Neural crest cell (in vitro differentiated cells): Measurements from ENCODE around the gene ENDOV. TPM values are rescaled to one million over a fixed set of nuclear protein-coding genes. Genes with fewer than 3 reads are reported as not detected.
A peak's percentile ranks its signal among the peaks of the same experiment; 100 is the strongest.

Experiments used
- DNase-seq: peaks from one replicate; pipeline ENCODE4 v3.0.0; 2021; ENCODE audit warnings: low read depth, mixed read lengths, low spot score
- H3K27ac Mint-ChIP-seq: one replicate; pipeline ENCODE4 v1.8.0; 2021; ENCODE audit warnings: mild to moderate bottlenecking, mixed read lengths; ENCODE audit not compliant: unreplicated experiment
- H3K27me3 Mint-ChIP-seq: 2 replicates; pipeline ENCODE4 v1.8.0; 2021; ENCODE audit warnings: low read depth, mild to moderate bottlenecking, mixed read lengths
- H3K36me3 Mint-ChIP-seq: 2 replicates; pipeline ENCODE4 v1.8.0; 2021; ENCODE audit warnings: low read depth, mild to moderate bottlenecking, mixed read lengths
- H3K4me1 Mint-ChIP-seq: 2 replicates; pipeline ENCODE4 v1.8.0; 2021; ENCODE audit warnings: mixed read lengths
- H3K4me3 Mint-ChIP-seq: one replicate; pipeline ENCODE4 v1.8.0; 2021; ENCODE audit warnings: mild to moderate bottlenecking, mixed read lengths
- H3K9me3 Mint-ChIP-seq: 2 replicates; pipeline ENCODE4 v1.8.0; 2021; ENCODE audit warnings: mixed read lengths
- total RNA-seq: library from RNA; stranded (reverse); gene quantifications from 2 replicates; pipeline ENCODE4 v1.2.1, GENCODE V29; 2021
- TF ChIP-seq, protein P1 (sequence below): fragments of 200-600 bp; sonication (generic); conservative IDR thresholded peaks from 2 replicates; pipeline ENCODE4 v1.5.0; 2021; ENCODE audit warnings: antibody characterized with exemption, mild to moderate bottlenecking

ENDOV gene
- total RNA-seq, 1 donor from 2014 or later = 38.0 TPM

GRCh38 chr17:80438806-80439205 lies 23.8 kb downstream of the ENDOV start:
- Mint-ChIP-seq H3K27me3 (peaks cover 27% of the 10 kb centered on the region), H3K4me3 (no peak overlapping the region), H3K36me3 (no peaks in the 10 kb centered on the region), H3K9me3 (no peaks in the 10 kb centered on the region), H3K27ac (no peak overlapping the region), H3K4me1 (no peaks in the 10 kb centered on the region)
- DNase-seq = no peak
- TF ChIP-seq, protein P1, sequence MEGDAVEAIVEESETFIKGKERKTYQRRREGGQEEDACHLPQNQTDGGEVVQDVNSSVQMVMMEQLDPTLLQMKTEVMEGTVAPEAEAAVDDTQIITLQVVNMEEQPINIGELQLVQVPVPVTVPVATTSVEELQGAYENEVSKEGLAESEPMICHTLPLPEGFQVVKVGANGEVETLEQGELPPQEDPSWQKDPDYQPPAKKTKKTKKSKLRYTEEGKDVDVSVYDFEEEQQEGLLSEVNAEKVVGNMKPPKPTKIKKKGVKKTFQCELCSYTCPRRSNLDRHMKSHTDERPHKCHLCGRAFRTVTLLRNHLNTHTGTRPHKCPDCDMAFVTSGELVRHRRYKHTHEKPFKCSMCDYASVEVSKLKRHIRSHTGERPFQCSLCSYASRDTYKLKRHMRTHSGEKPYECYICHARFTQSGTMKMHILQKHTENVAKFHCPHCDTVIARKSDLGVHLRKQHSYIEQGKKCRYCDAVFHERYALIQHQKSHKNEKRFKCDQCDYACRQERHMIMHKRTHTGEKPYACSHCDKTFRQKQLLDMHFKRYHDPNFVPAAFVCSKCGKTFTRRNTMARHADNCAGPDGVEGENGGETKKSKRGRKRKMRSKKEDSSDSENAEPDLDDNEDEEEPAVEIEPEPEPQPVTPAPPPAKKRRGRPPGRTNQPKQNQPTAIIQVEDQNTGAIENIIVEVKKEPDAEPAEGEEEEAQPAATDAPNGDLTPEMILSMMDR = no peak

- DNase-seq = no peak
- H3K9me3 Mint-ChIP-seq = no peaks in the 10 kb centered on the region
- H3K4me3 Mint-ChIP-seq = no peak overlapping the region
- H3K36me3 Mint-ChIP-seq = no peaks in the 10 kb centered on the region
- no peaks in the 10 kb centered on the region for H3K4me1 Mint-ChIP-seq
- TF ChIP-seq, protein P1 = no peak
- H3K27ac Mint-ChIP-seq = no peak overlapping the region
- peaks cover 32% of the 10 kb centered on the region for H3K27me3 Mint-ChIP-seq
Measured at GRCh38 chr17:80439499-80439898, 24.5 kb downstream of the ENDOV start.

- Mint-ChIP-seq H3K36me3 (no peaks in the 10 kb centered on the region), H3K27me3 (peaks cover 30% of the 10 kb centered on the region), H3K27ac (no peak overlapping the region), H3K4me3 (no peak overlapping the region), H3K9me3 (no peaks in the 10 kb centered on the region), H3K4me1 (no peaks in the 10 kb centered on the region)
- TF ChIP-seq, protein P1 = no peak
- peak; percentile 88 for DNase-seq
Measured at GRCh38 chr17:80441133-80441578, 26.2 kb downstream of the ENDOV start.

GRCh38 chr17:80441598-80442322 lies 26.8 kb downstream of the ENDOV start:
- DNase-seq = no peak
- H3K36me3 Mint-ChIP-seq = no peaks in the 10 kb centered on the region
- TF ChIP-seq, protein P1 = no peak
- H3K4me1 Mint-ChIP-seq = no peaks in the 10 kb centered on the region
- no peaks in the 10 kb centered on the region for H3K9me3 Mint-ChIP-seq
- no peak overlapping the region for H3K27ac Mint-ChIP-seq
- peaks cover 26% of the 10 kb centered on the region for H3K27me3 Mint-ChIP-seq
- no peak overlapping the region for H3K4me3 Mint-ChIP-seq

GRCh38 chr17:80442323-80442659 lies 27.3 kb downstream of the ENDOV start:
- Mint-ChIP-seq H3K36me3 (no peaks in the 10 kb centered on the region), H3K4me3 (no peak overlapping the region), H3K4me1 (no peaks in the 10 kb centered on the region), H3K27me3 (peaks cover 26% of the 10 kb centered on the region), H3K27ac (no peak overlapping the region), H3K9me3 (no peaks in the 10 kb centered on the region)
- DNase-seq = no peak
- TF ChIP-seq, protein P1 = no peak
